ENCODE measurements around the gene PHF20. TPM values are rescaled to one million over a fixed set of nuclear protein-coding genes. Genes with fewer than 3 reads are reported as not detected.

PHF20 gene
- total RNA-seq, 1 experiment from 2014 or later = 65.8 TPM

GRCh38 chr20:35991142-35991771, 219.4 kb downstream of the PHF20 start:
- ChIA-PET CTCF (interaction anchor here (0.5 to 6.1 kb wide), 35 partner anchors 9 to 665 kb away, joined by 3 to 366 read pairs (median 7); partner anchors contain the start of genes CNBD2, RBM39 and SCAND1), POLR2A (interaction anchor here (2.4 kb wide), 1 partner anchor 37 kb away, joined by 14 read pairs; the partner anchor contains the start of gene SCAND1)
- ATAC-seq = no peak

More at GRCh38 chr20:35991142-35991771, 219.4 kb downstream of the PHF20 start:
- no peak overlapping the region for H3K4me3 Mint-ChIP-seq
- peak; percentile 36 for DNase-seq (ENCODE audit: low spot score)
- H3K27me3 Mint-ChIP-seq (ENCODE audit: low read depth) = no peaks in the 10 kb centered on the region; the same call in 1 of the 2 replicates
- no peaks in the 10 kb centered on the region for H3K36me3 Mint-ChIP-seq
- peaks cover 10% of the 10 kb centered on the region for H3K4me1 Mint-ChIP-seq
- H3K27ac Mint-ChIP-seq = no peak overlapping the region
- H3K9me3 Mint-ChIP-seq = no peaks in the 10 kb centered on the region
- TF ChIP-seq TEAD1 (CRISPR knock-in tag; IDR thresholded peaks at IDR 0.05) (no peak), NFE2L1 (CRISPR knock-in tag; IDR thresholded peaks at IDR 0.05) (no peak), AR (CRISPR knock-in tag; IDR thresholded peaks at IDR 0.05) (no peak), NR1H2 (CRISPR knock-in tag; IDR thresholded peaks at IDR 0.05) (no peak), FOXJ3 (CRISPR knock-in tag; IDR thresholded peaks at IDR 0.05; ENCODE audit: borderline replicate concordance) (no peak), ATF3 (CRISPR knock-in tag; conservative IDR thresholded peaks at IDR 0.05) (no peak), ETV6 (CRISPR knock-in tag; IDR thresholded peaks at IDR 0.05) (no peak), ZNF396 (CRISPR knock-in tag; IDR thresholded peaks at IDR 0.05; ENCODE audit: borderline replicate concordance) (no peak), ATF6 (CRISPR knock-in tag; IDR thresholded peaks at IDR 0.05) (no peak), MYBL2 (CRISPR knock-in tag; IDR thresholded peaks at IDR 0.05) (no peak), PRDM15 (CRISPR knock-in tag; IDR thresholded peaks at IDR 0.05) (no peak)
